ENCODE data around the gene SEC14L2. TPM values are rescaled to one million over a fixed set of nuclear protein-coding genes. Genes with fewer than 3 reads are reported as not detected.

Gene SEC14L2
- total RNA-seq, 1 donor from 2014 or later, result 13.2 TPM

DNA sequence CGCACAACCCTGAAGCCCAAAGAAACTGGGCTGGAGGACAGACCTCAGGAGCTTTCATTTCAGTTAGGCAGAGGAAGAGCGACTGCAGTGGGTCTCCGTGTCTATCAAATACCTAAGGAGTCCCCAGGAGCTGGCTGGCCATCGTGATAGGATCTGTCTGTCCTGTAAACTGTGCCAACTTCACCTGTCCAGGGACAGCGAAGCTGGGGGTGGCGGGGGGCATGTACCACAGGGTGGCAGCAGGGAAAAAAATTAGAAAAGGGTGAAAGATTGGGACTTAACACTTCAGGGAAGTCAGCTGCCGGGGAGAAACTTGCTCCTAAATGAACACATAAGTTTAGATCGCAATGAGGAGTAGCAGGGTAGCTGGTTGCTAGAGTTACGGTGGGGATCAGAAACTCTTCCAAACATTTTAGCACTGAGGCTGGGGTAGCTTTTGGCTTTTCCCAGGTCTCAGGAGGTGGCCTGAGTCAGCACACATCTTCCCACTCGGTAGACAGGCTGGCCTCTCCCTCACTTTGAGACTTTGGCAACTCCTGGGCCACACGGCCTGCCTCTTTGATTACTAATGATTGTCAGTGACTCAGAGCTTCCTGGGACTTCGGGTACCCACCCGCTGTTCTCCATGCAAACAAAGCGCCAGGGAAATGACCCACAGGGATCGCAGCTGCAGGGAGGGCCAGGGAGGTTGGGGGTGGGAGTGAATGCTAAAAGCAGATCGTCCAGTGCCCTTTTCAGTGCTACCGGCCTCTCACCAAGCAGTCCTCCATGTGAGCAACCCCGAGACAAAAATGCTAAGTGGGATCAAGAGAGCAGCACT lies 25.9 kb downstream of the SEC14L2 start:
- H3K36me3 Mint-ChIP-seq (ENCODE audit: insufficient read depth), result peaks cover 2% of the 10 kb centered on the region
- H3K4me1 Mint-ChIP-seq (ENCODE audit: low read depth), result peaks cover 53% of the 10 kb centered on the region
- peak overlapping the region; percentile 97 for H3K27ac Mint-ChIP-seq
- peak overlapping the region; percentile 85 for H3K4me3 Mint-ChIP-seq (ENCODE audit: low read depth)
- no peaks in the 10 kb centered on the region for H3K9me3 Mint-ChIP-seq (ENCODE audit: low read depth)
- no peak for TF ChIP-seq CTCF (IDR thresholded peaks at IDR 0.05; ENCODE audit: unreplicated experiment)
- DNase-seq (ENCODE audit: low spot score, unreplicated experiment), result no peak
- H3K27me3 Mint-ChIP-seq, result no peaks in the 10 kb centered on the region

GRCh38 chr22:30423301-30423958 lies 26.6 kb downstream of the SEC14L2 start:
- DNase-seq (ENCODE audit: low spot score, unreplicated experiment), result no peak
- H3K27ac Mint-ChIP-seq, result peak overlapping the region; percentile 97
- peak; percentile 33 for TF ChIP-seq CTCF (IDR thresholded peaks at IDR 0.05; ENCODE audit: unreplicated experiment)
- H3K4me3 Mint-ChIP-seq (ENCODE audit: low read depth), result peak overlapping the region; percentile 85
- peaks cover 1% of the 10 kb centered on the region for H3K36me3 Mint-ChIP-seq (ENCODE audit: insufficient read depth)
- H3K9me3 Mint-ChIP-seq (ENCODE audit: low read depth), result no peaks in the 10 kb centered on the region
- H3K27me3 Mint-ChIP-seq, result no peaks in the 10 kb centered on the region
- H3K4me1 Mint-ChIP-seq (ENCODE audit: low read depth), result peaks cover 46% of the 10 kb centered on the region

GRCh38 chr22:30423959-30424533 lies 27.2 kb downstream of the SEC14L2 start:
- H3K27me3 Mint-ChIP-seq, result no peaks in the 10 kb centered on the region
- TF ChIP-seq CTCF (IDR thresholded peaks at IDR 0.05; ENCODE audit: unreplicated experiment), result no peak

GRCh38 chr22:30424534-30425326 lies 27.9 kb downstream of the SEC14L2 start:
- Mint-ChIP-seq H3K4me3 (ENCODE audit: low read depth) (peak overlapping the region; percentile 85), H3K36me3 (ENCODE audit: insufficient read depth) (peaks cover 1% of the 10 kb centered on the region), H3K4me1 (ENCODE audit: low read depth) (peaks cover 34% of the 10 kb centered on the region), H3K9me3 (ENCODE audit: low read depth) (no peaks in the 10 kb centered on the region), H3K27me3 (no peaks in the 10 kb centered on the region), H3K27ac (peak overlapping the region; percentile 37)
- no peak for TF ChIP-seq CTCF (IDR thresholded peaks at IDR 0.05; ENCODE audit: unreplicated experiment)
- no peak for DNase-seq (ENCODE audit: low spot score, unreplicated experiment)

More at GRCh38 chr22:30423959-30424533, 27.2 kb downstream of the SEC14L2 start:
- no peaks in the 10 kb centered on the region for H3K9me3 Mint-ChIP-seq (ENCODE audit: low read depth)
- H3K36me3 Mint-ChIP-seq (ENCODE audit: insufficient read depth), result peaks cover 1% of the 10 kb centered on the region
- peak overlapping the region; percentile 85 for H3K4me3 Mint-ChIP-seq (ENCODE audit: low read depth)
- H3K27ac Mint-ChIP-seq, result peak overlapping the region; percentile 97
- peaks cover 40% of the 10 kb centered on the region for H3K4me1 Mint-ChIP-seq (ENCODE audit: low read depth)
- peak; percentile 96 for DNase-seq (ENCODE audit: low spot score, unreplicated experiment)

GRCh38 chr22:30425327-30425615 lies 28.5 kb downstream of the SEC14L2 start:
- no peak for DNase-seq (ENCODE audit: low spot score, unreplicated experiment)
- TF ChIP-seq CTCF (IDR thresholded peaks at IDR 0.05; ENCODE audit: unreplicated experiment), result no peak
- Mint-ChIP-seq H3K4me3 (ENCODE audit: low read depth) (peak overlapping the region; percentile 86), H3K9me3 (ENCODE audit: low read depth) (no peaks in the 10 kb centered on the region), H3K27me3 (no peaks in the 10 kb centered on the region), H3K36me3 (ENCODE audit: insufficient read depth) (peaks cover 1% of the 10 kb centered on the region), H3K27ac (no peak overlapping the region), H3K4me1 (ENCODE audit: low read depth) (peaks cover 32% of the 10 kb centered on the region)

Data from progenitor cell of endocrine pancreas (in vitro differentiated cells).